BLaER1 treated with 17β-estradiol and CSF1 and Interleukin-3, amounts not matched to agents 10 nM and 100 nM (cell line): Measurements from ENCODE around the gene TMA7B.
"Not testable (repeated sequence)": the region's sequence is repeated elsewhere in the genome, so short reads cannot be mapped to it uniquely, and the experiment has no call there.

Experiments
- H3K27ac ChIP-seq, 11 experiments: shearing (Covaris generic); formaldehyde crosslinking; 2 replicates each; pipeline ENCODE4 v1.8.1; 2022
- H3K27me3 ChIP-seq, 11 experiments: shearing (Covaris generic); formaldehyde crosslinking; 2 replicates each; pipeline ENCODE4 v1.8.1; 2022
- H3K36me3 ChIP-seq, 11 experiments: shearing (Covaris generic); formaldehyde crosslinking; 2 replicates each; pipeline ENCODE4 v1.8.1; 2022
- H3K4me1 ChIP-seq, 10 experiments: shearing (Covaris generic); formaldehyde crosslinking; 2 replicates each; pipeline ENCODE4 v1.8.1; 2022
- H3K4me2 ChIP-seq, 11 experiments: shearing (Covaris generic); formaldehyde crosslinking; 2 replicates each; pipeline ENCODE4 v1.8.1; 2022
- H3K4me3 ChIP-seq, 10 experiments: shearing (Covaris generic); formaldehyde crosslinking; 2 replicates each; pipeline ENCODE4 v1.8.1; 2022
- H3K9ac ChIP-seq, 11 experiments: shearing (Covaris generic); formaldehyde crosslinking; 2 replicates each; pipeline ENCODE4 v1.8.1; 2022
- H3K9me3 ChIP-seq, 11 experiments: shearing (Covaris generic); formaldehyde crosslinking; replicated peaks in 1 of 11; 2 replicates each; pipeline ENCODE4 v1.8.1; 2022
- H4K20me1 ChIP-seq, 11 experiments: shearing (Covaris generic); formaldehyde crosslinking; 2 replicates each; pipeline ENCODE4 v1.8.1; 2022
- Cebpa-rat ChIP-seq, 11 experiments: shearing (Covaris generic); IDR thresholded peaks; 2 replicates each; pipeline ENCODE4 v1.8.1; 2022

The TMA7B gene

DNA sequence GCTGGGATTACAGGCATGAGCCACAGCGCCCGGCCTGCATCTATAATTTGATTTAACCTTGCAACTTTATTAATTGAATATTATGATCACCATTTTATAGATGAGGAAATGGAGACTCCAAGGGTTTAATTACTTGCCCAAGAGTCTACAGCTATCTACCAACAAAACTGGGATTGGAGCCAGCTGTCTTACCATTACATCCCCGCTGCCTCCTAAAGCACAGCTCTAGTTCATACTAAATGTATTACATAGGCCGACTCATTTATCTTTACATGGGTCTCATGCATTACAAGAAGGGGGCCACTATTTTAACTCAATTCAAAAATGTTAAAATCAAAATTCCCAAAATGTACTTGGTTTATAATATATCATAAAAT is 14.1 kb upstream of the TMA7B start:
- peak overlapping the region; percentile 9 to 81 (median 63); a peak in 17 of 22 replicates for H3K4me2 ChIP-seq
- no peak overlapping the region for H3K9ac ChIP-seq
- H3K27me3 ChIP-seq, result peaks cover 0 to 32% (median 0%) of the 10 kb centered on the region in 11 experiments; a peak in 4 of 22 replicates
- TF ChIP-seq Cebpa-rat (IDR thresholded peaks at IDR 0.05), result no peak
- no peak overlapping the region for H3K27ac ChIP-seq
- H4K20me1 ChIP-seq, result peaks cover 0 to 4% (median 0%) of the 10 kb centered on the region in 11 experiments; a peak in 1 of 22 replicates
- no peaks in the 10 kb centered on the region for H3K36me3 ChIP-seq
- no peaks in the 10 kb centered on the region for H3K9me3 ChIP-seq
- no peak overlapping the region for H3K4me3 ChIP-seq
- peaks cover 28 to 55% (median 35%) of the 10 kb centered on the region in 10 experiments for H3K4me1 ChIP-seq

DNA sequence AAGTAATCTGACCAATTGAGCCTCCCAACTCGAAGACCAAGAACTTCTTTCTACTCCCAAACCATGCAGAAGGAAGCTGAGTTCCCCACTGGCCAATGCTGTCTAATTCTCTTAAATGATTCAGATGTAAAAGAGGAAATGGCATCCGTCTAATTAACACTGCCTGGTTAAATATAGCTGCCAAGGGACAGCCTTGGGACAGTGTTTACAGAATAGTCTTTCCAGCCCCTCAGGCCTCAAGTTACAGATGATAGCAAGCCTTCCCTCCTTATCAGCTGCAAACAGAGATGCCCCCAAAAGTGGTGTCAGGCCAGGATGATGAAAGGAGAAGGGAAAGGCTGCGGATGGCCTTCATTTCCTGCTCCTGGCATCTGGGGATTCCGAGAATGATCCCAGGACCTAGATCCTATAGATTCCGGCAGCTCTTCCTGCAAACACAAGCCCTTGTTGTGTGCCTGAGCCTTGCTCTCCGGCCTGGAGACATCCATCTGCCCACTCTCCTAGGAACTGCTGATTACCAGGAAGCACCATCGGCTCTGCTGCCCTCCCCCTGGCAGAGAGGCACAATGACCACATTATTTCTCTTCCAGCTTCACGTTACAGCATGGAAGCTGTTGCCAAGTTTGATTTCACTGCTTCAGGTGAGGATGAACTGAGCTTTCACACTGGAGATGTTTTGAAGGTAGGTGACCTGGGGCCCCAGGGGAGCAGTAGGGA is 13.5 kb upstream of the TMA7B start:
- Histone ChIP-seq H3K9me3 (no peaks in the 10 kb centered on the region), H3K4me2 (peak overlapping the region; percentile 9 to 81 (median 63)), H3K36me3 (no peaks in the 10 kb centered on the region), H3K4me3 (no peak overlapping the region), H3K27me3 (peaks cover 0 to 37% (median 0%) of the 10 kb centered on the region in 11 experiments; a peak in 4 of 22 replicates), H3K4me1 (peaks cover 32 to 61% (median 40%) of the 10 kb centered on the region in 10 experiments), H4K20me1 (peaks cover 0 to 4% (median 0%) of the 10 kb centered on the region in 11 experiments; a peak in 1 of 22 replicates), H3K9ac (no peak overlapping the region; a peak in 1 of 22 replicates), H3K27ac (peak overlapping the region in 3 of 11 experiments; percentile 10 to 36 (median 19); a peak in 2 of 22 replicates)
- no peak for TF ChIP-seq Cebpa-rat (IDR thresholded peaks at IDR 0.05)

DNA sequence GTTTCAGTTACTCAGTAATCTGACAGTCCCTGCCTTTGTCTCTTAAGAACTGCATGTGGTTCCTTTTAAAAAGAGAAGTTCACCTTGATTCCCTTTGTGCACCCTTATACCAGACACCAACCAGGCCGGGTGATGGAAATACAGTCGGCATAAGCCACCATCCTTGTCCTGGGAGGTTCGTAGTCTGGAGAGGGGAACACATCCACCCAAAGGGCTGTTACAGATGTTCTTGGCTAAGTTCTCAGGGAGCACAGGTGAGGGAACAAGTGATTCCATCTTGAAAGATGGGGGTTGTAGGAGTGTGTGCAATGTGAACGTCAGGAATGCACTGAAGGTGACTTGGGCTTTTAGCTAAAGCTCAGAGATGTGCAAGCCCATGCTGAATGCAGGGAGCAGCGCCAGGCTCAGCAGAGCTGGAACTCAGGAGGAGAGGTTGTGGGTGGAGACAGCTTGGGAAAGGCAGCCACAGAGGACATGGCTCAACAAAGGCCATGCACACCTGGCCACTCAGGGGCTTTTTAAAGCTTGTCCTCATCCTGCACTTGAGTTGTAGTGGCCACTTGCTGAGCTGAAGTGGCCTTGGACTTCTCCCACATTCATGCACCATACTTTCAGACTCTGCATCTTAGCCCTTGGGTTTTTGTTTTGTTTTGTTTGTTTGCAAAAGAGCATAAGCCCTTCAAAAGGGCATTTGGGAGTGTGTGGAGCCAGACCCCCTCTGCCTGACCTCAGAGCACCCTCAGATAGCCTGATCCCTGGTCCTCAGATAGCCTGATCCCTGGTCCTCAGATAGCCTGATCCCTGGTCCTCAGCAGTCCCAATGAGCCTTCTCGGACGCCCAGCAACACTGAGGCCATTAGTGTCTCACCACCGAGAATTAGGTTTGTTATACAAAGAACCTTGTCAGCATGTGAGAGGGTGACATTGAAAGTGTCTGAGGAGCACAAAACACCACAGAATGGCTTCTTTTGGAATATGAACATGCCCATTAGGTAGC is 12.7 kb upstream of the TMA7B start:
- Histone ChIP-seq H3K4me3 (no peak overlapping the region), H3K36me3 (no peaks in the 10 kb centered on the region), H3K27me3 (peaks cover 0 to 38% (median 0%) of the 10 kb centered on the region in 11 experiments; a peak in 4 of 22 replicates), H3K9ac (no peak overlapping the region; a peak in 1 of 22 replicates), H3K27ac (peak overlapping the region in 2 of 11 experiments; percentile 19 to 36; a peak in 2 of 22 replicates), H3K4me1 (peaks cover 32 to 67% (median 49%) of the 10 kb centered on the region in 10 experiments), H3K9me3 (no peaks in the 10 kb centered on the region), H4K20me1 (peaks cover 0 to 4% (median 0%) of the 10 kb centered on the region in 11 experiments; a peak in 1 of 22 replicates), H3K4me2 (peak overlapping the region; percentile 9 to 81 (median 63); a peak in 21 of 22 replicates)
- no peak for TF ChIP-seq Cebpa-rat (IDR thresholded peaks at IDR 0.05)

DNA sequence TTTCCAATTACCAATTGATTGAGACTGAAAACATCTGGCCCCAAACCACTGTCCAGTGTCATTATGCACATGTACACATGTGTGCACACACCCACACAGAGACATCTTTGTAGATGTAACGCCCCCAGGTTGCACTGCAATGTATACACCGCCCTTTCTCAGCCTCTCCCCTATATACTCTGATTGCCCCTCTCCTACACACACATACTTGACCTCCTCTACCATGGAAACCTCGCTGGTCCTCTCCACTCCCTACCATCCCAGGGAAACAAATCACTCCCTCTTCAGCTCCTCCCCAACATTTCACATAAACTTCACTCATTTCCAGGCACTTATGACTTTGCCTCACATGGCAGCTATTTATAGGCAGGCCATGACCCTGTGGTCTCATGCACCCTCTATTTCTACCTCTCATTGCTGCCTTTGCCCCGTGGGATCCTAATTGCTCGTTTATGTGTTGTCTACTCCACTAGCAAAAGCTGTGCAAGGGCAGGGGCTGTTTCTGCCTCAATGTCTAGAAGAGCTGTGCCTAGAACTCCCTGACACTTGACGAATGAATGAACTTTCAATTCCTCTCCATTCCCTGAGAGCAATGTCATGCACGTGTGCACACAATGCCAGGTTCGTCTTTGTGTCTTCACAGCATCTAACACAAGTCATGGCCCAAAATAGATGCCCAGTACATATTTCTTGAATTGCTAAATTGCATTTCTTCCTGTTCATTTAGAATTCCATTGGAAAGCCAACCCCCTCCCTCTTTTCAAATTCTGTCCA is 10.0 kb upstream of the TMA7B start:
- peak overlapping the region; percentile 26 to 80 (median 68); a peak in 21 of 22 replicates for H3K4me2 ChIP-seq

DNA sequence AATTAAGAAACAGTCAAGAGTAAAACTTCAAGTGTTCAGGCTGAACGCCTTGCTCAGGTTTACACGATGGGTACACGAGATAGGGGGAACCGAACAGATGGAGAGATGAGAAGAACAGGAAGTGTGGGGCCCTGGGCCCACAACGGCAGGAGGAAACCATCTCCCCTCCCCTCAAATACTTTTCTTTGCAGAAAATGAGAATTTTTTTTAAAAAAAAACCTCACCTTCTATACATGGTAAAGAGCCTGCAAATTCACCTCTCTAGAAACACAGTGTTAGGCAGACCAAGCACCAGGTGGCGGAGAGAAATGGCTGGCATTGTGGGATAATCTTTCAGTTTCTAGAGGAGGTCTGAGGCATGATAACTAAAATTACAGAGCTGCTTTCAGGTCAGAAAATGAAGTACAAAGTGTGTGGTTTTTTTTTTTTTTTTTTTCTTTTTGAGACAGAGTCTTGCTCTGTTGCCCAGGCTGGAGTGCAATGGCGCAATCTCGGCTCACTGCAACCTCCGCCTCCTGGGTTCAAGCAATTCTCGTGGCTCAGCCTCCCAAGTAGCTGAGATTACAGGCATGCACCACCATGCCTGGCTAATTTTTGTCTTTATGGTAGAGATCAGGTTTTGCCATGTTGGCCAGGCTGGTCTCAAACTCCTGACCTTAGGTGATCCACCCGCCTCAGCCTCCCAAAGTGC is 8.4 kb upstream of the TMA7B start:
- H3K36me3 ChIP-seq, H3K9me3 ChIP-seq, H3K4me3 ChIP-seq, H4K20me1 ChIP-seq: not testable (repeated sequence)
- Histone ChIP-seq H3K9ac (peak overlapping the region in 1 of 11 experiments; percentile 32; a peak in 1 of 22 replicates), H3K4me1 (peaks cover 24 to 59% (median 52%) of the 10 kb centered on the region in 10 experiments), H3K27ac (peak overlapping the region in 1 of 11 experiments; percentile 11; a peak in 1 of 22 replicates), H3K4me2 (peak overlapping the region in 10 of 11 experiments; percentile 11 to 80 (median 70); a peak in 17 of 22 replicates), H3K27me3 (peaks cover 0 to 74% (median 0%) of the 10 kb centered on the region in 11 experiments; a peak in 5 of 22 replicates)
- peak in 2 of 11 experiments; percentile 12 to 46; a peak in 1 of 22 replicates for TF ChIP-seq Cebpa-rat (IDR thresholded peaks at IDR 0.05)

More for the DNA sequence above, 10.0 kb upstream of the TMA7B start:
- Histone ChIP-seq H3K9me3 (no peaks in the 10 kb centered on the region), H3K4me3 (0 out of 20 replicates have a peak overlapping the region, but pooled peaks of 1 of the 10 experiments have one; percentile 3), H3K27ac (peak overlapping the region in 2 of 11 experiments; percentile 32 to 44; a peak in 2 of 22 replicates), H3K4me1 (peaks cover 29 to 63% (median 54%) of the 10 kb centered on the region in 10 experiments), H3K9ac (no peak overlapping the region), H3K36me3 (no peaks in the 10 kb centered on the region), H3K27me3 (peaks cover 0 to 63% (median 0%) of the 10 kb centered on the region in 11 experiments; a peak in 5 of 22 replicates), H4K20me1 (peaks cover 0 to 4% (median 0%) of the 10 kb centered on the region in 11 experiments; a peak in 1 of 22 replicates)
- TF ChIP-seq Cebpa-rat (IDR thresholded peaks at IDR 0.05), result no peak

DNA sequence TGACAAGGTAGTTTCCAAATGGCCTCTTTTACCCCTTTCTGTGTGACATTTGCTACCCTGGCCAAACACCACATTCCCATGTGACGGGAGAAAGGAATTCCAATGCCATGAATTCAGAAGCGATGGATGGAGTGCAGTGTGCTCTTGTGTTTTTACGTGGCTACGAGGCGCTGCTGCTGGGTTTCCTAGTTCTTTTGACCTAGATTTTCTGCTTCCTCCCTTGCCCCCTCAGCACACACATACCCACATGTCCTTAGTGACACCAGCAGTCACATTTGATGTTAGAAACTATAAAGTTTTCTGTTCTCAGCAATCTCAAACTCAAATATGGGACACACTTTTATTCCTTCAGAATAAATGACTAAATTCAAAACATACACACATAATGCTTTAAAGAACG is 7.8 kb upstream of the TMA7B start:
- no peaks in the 10 kb centered on the region for H3K36me3 ChIP-seq
- no peaks in the 10 kb centered on the region for H3K9me3 ChIP-seq
- H3K27me3 ChIP-seq, result peaks cover 0 to 75% (median 0%) of the 10 kb centered on the region in 11 experiments; a peak in 5 of 22 replicates
- no peak overlapping the region for H3K4me3 ChIP-seq
- no peak overlapping the region for H3K27ac ChIP-seq
- TF ChIP-seq Cebpa-rat (IDR thresholded peaks at IDR 0.05), result no peak
- H4K20me1 ChIP-seq, result peaks cover 0 to 4% (median 0%) of the 10 kb centered on the region in 11 experiments; a peak in 1 of 22 replicates
- peak overlapping the region in 8 of 11 experiments; percentile 63 to 80 (median 74); a peak in 16 of 22 replicates for H3K4me2 ChIP-seq
- peaks cover 24 to 59% (median 52%) of the 10 kb centered on the region in 10 experiments for H3K4me1 ChIP-seq
- no peak overlapping the region for H3K9ac ChIP-seq

DNA sequence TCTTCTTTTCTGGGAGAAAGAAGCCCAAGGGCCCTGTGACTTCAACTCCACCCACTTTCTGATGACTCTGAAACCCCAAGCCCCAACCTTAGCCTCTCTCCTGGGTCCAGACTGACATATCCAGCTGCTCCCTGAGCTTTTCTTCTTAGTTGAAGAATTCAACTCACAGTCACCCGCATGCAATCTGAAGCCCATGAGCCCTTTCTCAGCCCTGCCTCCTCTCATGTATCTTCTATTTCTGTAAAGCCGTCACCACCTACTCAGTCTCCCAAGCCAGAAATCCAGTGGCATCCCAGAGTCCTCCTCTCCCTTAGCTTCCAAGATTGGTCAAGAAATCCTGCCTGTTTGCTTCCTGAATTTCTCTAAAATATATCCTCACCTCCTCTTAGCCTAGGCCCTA is 7.1 kb upstream of the TMA7B start:
- peaks cover 28 to 63% (median 56%) of the 10 kb centered on the region in 10 experiments for H3K4me1 ChIP-seq
- H3K9me3 ChIP-seq, result no peaks in the 10 kb centered on the region
- no peak overlapping the region for H3K9ac ChIP-seq
- H3K27me3 ChIP-seq, result peaks cover 0 to 78% (median 0%) of the 10 kb centered on the region in 11 experiments; a peak in 5 of 22 replicates
- H3K4me2 ChIP-seq, result peak overlapping the region in 4 of 11 experiments; percentile 8 to 80 (median 76); a peak in 5 of 22 replicates
- H4K20me1 ChIP-seq, result peaks cover 0 to 8% (median 0%) of the 10 kb centered on the region in 11 experiments; a peak in 1 of 22 replicates
- 0 out of 22 replicates have a peak overlapping the region, but pooled peaks of 1 of the 11 experiments have one; percentile 5 for H3K27ac ChIP-seq
- H3K4me3 ChIP-seq, result no peak overlapping the region
- no peaks in the 10 kb centered on the region for H3K36me3 ChIP-seq
- TF ChIP-seq Cebpa-rat (IDR thresholded peaks at IDR 0.05), result no peak
